ENCODE results near the gene SOS1. TPM values are rescaled to one million over a fixed set of nuclear protein-coding genes. Genes with fewer than 3 reads are reported as not detected.
"Not testable (repeated sequence)": the region's sequence is repeated elsewhere in the genome, so short reads cannot be mapped to it uniquely, and the experiment has no call there.

The SOS1 gene
- total RNA-seq, 1 donor from 2014 or later = 28.5 TPM

DNA sequence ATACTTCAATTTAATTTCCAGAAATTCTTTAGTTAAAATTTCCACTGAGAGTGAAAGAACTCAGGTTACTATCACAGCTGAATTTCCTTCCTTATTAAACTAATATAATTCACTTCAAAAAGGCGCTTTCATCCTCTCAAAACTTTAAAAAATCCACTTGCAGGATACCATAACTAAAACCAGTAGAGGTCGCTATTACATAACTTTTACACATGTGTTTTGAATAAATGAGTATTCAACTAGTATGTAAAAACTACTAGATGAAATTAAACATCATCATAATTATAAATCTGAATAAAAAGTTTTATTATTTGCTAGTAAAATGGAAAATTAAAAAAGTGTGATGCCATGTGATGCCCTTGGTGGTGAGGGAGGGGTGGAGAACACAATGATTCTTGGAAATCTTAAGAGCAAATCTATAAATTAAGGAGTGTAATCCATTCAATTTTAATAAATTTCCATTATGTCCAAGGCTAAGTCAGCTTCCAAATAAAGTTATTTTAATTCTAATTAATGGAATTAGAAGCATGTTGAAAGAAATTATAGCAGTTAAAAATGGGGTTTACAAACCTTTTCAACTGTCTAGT lies 61.4 kb downstream of the SOS1 start:
- Histone ChIP-seq H3K4me2 (no peak overlapping the region), H3K36me3 (no peaks in the 10 kb centered on the region), H3F3A (ENCODE audit: low read depth) (peaks cover 14% of the 10 kb centered on the region), H3K9me3 (ENCODE audit: low read depth) (no peaks in the 10 kb centered on the region), H3K27ac (no peak overlapping the region), H3K4me1 (no peaks in the 10 kb centered on the region), H3K9ac (no peak overlapping the region), H4K20me1 (ENCODE audit: low read depth) (peaks cover 14% of the 10 kb centered on the region), H2AFZ (replicated peaks) (no peak overlapping the region), H3K4me3 (no peak overlapping the region), H3K27me3 (no peaks in the 10 kb centered on the region), H3K79me2 (ENCODE audit: low read depth) (peaks cover 13% of the 10 kb centered on the region)
- no peak for TF ChIP-seq EZH2phosphoT487 (IDR thresholded peaks at IDR 0.05)
- TF ChIP-seq EZH2 (IDR thresholded peaks at IDR 0.05) = no peak
- TF ChIP-seq, protein P1, sequence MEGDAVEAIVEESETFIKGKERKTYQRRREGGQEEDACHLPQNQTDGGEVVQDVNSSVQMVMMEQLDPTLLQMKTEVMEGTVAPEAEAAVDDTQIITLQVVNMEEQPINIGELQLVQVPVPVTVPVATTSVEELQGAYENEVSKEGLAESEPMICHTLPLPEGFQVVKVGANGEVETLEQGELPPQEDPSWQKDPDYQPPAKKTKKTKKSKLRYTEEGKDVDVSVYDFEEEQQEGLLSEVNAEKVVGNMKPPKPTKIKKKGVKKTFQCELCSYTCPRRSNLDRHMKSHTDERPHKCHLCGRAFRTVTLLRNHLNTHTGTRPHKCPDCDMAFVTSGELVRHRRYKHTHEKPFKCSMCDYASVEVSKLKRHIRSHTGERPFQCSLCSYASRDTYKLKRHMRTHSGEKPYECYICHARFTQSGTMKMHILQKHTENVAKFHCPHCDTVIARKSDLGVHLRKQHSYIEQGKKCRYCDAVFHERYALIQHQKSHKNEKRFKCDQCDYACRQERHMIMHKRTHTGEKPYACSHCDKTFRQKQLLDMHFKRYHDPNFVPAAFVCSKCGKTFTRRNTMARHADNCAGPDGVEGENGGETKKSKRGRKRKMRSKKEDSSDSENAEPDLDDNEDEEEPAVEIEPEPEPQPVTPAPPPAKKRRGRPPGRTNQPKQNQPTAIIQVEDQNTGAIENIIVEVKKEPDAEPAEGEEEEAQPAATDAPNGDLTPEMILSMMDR (IDR thresholded peaks at IDR 0.05) = peak; percentile 91
- Mint-ChIP-seq H3K4me3 (no peak overlapping the region), H3K27ac (no peak overlapping the region), H3K36me3 (peaks cover 3% of the 10 kb centered on the region), H3K27me3 (ENCODE audit: insufficient read depth, low read depth) (no peaks in the 10 kb centered on the region), H3K4me1 (no peaks in the 10 kb centered on the region), H3K9me3 (no peaks in the 10 kb centered on the region)
- DNase-seq (ENCODE audit: low spot score) = peak; percentile 67

DNA sequence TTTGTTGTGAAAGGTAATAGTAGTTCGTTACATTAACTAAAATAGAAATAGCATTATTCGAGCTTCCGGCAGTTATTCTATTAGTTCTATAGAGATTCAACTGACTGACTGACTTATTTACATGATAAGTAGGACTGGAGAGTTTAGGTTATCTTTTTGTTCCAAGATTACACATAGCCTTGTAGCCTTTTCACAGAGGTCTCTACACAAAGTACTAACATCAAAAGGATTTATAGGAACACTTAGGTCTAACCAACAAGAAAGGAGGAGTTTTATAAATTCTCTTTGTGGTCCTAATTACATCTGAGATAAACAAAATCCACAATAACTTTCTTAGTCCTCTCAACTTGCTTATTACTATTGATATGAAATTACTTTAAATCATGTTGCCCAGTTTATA lies 62.8 kb downstream of the SOS1 start:
- Mint-ChIP-seq H3K9me3 (no peaks in the 10 kb centered on the region), H3K27me3 (ENCODE audit: insufficient read depth, low read depth) (no peaks in the 10 kb centered on the region), H3K4me1 (no peaks in the 10 kb centered on the region), H3K27ac (no peak overlapping the region), H3K4me3 (no peak overlapping the region), H3K36me3 (peaks cover 13% of the 10 kb centered on the region)
- Histone ChIP-seq H3K36me3 (peaks cover 5% of the 10 kb centered on the region), H3K4me1 (no peaks in the 10 kb centered on the region), H3K9me3 (ENCODE audit: low read depth) (no peaks in the 10 kb centered on the region), H3K4me3 (no peak overlapping the region), H3K4me2 (no peak overlapping the region), H2AFZ (replicated peaks) (no peak overlapping the region), H3K27me3 (no peaks in the 10 kb centered on the region), H4K20me1 (ENCODE audit: low read depth) (peaks cover 14% of the 10 kb centered on the region), H3K9ac (no peak overlapping the region), H3K79me2 (ENCODE audit: low read depth) (peaks cover 8% of the 10 kb centered on the region), H3K27ac (no peak overlapping the region), H3F3A (ENCODE audit: low read depth) (peaks cover 14% of the 10 kb centered on the region)
- DNase-seq (ENCODE audit: low spot score) = no peak
- TF ChIP-seq EZH2 (IDR thresholded peaks at IDR 0.05) = no peak
- TF ChIP-seq, protein P1 (IDR thresholded peaks at IDR 0.05) = no peak
- no peak for TF ChIP-seq EZH2phosphoT487 (IDR thresholded peaks at IDR 0.05)

DNA sequence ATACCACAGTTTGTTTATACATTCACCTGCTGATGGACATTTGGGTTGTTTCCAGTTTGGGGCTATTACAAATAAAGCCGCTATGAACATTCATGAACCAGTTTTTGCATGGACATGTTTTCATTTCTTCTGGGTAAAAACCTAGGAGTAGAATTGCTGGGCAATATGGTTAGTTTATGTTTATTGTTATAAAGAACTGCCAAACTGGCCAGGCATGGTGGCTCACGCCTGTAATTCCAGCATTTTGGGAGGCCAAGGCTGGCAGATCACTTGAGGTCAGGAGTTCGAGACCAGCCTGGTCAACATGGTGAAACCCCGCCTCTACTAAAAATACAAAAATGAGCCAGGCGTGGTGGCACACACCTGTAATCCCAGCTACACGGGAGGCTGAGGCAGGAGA lies 68.2 kb downstream of the SOS1 start:
- H3K27ac ChIP-seq; H4K20me1 ChIP-seq (ENCODE audit: low read depth); H3K9ac ChIP-seq; H3K4me2 ChIP-seq; H3K4me1 Mint-ChIP-seq; H3K9me3 Mint-ChIP-seq; H3K9me3 ChIP-seq (ENCODE audit: low read depth); H3K4me3 Mint-ChIP-seq; H3K4me1 ChIP-seq; DNase-seq (ENCODE audit: low spot score); H3K27ac Mint-ChIP-seq; H3F3A ChIP-seq (ENCODE audit: low read depth); H2AFZ ChIP-seq (replicated peaks); H3K79me2 ChIP-seq (ENCODE audit: low read depth); H3K27me3 ChIP-seq; H3K27me3 Mint-ChIP-seq (ENCODE audit: insufficient read depth, low read depth); H3K4me3 ChIP-seq: not testable (repeated sequence)
- peaks cover 27% of the 10 kb centered on the region for H3K36me3 ChIP-seq
- peaks cover 34% of the 10 kb centered on the region for H3K36me3 Mint-ChIP-seq

DNA sequence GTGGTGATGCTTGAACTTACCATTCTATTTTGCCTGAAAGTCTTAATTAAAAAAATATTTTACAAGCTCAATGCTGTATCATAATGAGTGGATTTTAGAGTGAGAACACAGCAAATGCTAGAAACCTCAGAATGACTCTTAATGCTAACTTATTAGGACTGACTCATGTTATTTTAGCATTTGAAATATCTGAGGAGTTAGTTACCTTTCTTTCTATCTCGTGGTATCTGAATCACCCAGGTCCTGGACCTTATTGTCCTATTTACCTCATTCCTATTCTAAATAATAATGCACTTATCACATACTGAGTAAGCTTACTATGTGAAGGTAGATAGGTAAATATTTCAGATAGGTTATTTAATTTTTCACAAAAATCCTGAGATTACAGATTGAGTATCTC lies 70.7 kb downstream of the SOS1 start:
- Mint-ChIP-seq H3K9me3 (no peaks in the 10 kb centered on the region), H3K36me3 (peaks cover 42% of the 10 kb centered on the region)

More for the DNA sequence above, 70.7 kb downstream of the SOS1 start:
- Histone ChIP-seq H3K79me2 (ENCODE audit: low read depth) (no peaks in the 10 kb centered on the region), H3K36me3 (peaks cover 34% of the 10 kb centered on the region), H3K27ac (no peak overlapping the region), H3K4me1 (no peaks in the 10 kb centered on the region), H4K20me1 (ENCODE audit: low read depth) (no peaks in the 10 kb centered on the region), H3K9ac (no peak overlapping the region), H3K9me3 (ENCODE audit: low read depth) (no peaks in the 10 kb centered on the region), H2AFZ (replicated peaks) (no peak overlapping the region), H3K27me3 (no peaks in the 10 kb centered on the region), H3K4me2 (no peak overlapping the region), H3K4me3 (no peak overlapping the region), H3F3A (ENCODE audit: low read depth) (no peaks in the 10 kb centered on the region)
- no peaks in the 10 kb centered on the region for H3K4me1 Mint-ChIP-seq
- no peak overlapping the region for H3K27ac Mint-ChIP-seq
- no peak for DNase-seq (ENCODE audit: low spot score)
- no peaks in the 10 kb centered on the region for H3K27me3 Mint-ChIP-seq (ENCODE audit: insufficient read depth, low read depth)
- TF ChIP-seq, protein P1 (IDR thresholded peaks at IDR 0.05) = no peak
- TF ChIP-seq EZH2 (IDR thresholded peaks at IDR 0.05) (no peak), EZH2phosphoT487 (IDR thresholded peaks at IDR 0.05) (no peak)
- H3K4me3 Mint-ChIP-seq = no peak overlapping the region

Measured in neural progenitor cell (in vitro differentiated cells).